ENCODE results near the gene KIF22.

- TF ChIP-seq, protein P1, sequence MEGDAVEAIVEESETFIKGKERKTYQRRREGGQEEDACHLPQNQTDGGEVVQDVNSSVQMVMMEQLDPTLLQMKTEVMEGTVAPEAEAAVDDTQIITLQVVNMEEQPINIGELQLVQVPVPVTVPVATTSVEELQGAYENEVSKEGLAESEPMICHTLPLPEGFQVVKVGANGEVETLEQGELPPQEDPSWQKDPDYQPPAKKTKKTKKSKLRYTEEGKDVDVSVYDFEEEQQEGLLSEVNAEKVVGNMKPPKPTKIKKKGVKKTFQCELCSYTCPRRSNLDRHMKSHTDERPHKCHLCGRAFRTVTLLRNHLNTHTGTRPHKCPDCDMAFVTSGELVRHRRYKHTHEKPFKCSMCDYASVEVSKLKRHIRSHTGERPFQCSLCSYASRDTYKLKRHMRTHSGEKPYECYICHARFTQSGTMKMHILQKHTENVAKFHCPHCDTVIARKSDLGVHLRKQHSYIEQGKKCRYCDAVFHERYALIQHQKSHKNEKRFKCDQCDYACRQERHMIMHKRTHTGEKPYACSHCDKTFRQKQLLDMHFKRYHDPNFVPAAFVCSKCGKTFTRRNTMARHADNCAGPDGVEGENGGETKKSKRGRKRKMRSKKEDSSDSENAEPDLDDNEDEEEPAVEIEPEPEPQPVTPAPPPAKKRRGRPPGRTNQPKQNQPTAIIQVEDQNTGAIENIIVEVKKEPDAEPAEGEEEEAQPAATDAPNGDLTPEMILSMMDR (IDR thresholded peaks at IDR 0.05), result no peak
- no peak for TF ChIP-seq POLR2A (IDR thresholded peaks at IDR 0.05)
Observed at GRCh38 chr16:29844575-29845331, 54.2 kb downstream of the KIF22 start.

All from heart left ventricle (tissue), 13 donors.